PC-3 (cell line): ENCODE data around the gene MPLKIP.
"Not testable (repeated sequence)": the region's sequence is repeated elsewhere in the genome, so short reads cannot be mapped to it uniquely, and the experiment has no call there.

ENCODE experiments used
- EZH2 ChIP-seq: fragments of 300-600 bp; sonication (generic); IDR thresholded peaks from one replicate; pipeline ENCODE4 v1.6.1; 2017; ENCODE audit warnings: antibody characterized with exemption, mild to moderate bottlenecking, low read length; ENCODE audit not compliant: unreplicated experiment
- TF ChIP-seq, protein P1 (sequence below): fragments of 300-600 bp; sonication (generic); conservative IDR thresholded peaks from 2 replicates; pipeline ENCODE4 v1.5.1; 2017; ENCODE audit warnings: antibody characterized with exemption, low read depth, mild to moderate bottlenecking, low read length

DNA sequence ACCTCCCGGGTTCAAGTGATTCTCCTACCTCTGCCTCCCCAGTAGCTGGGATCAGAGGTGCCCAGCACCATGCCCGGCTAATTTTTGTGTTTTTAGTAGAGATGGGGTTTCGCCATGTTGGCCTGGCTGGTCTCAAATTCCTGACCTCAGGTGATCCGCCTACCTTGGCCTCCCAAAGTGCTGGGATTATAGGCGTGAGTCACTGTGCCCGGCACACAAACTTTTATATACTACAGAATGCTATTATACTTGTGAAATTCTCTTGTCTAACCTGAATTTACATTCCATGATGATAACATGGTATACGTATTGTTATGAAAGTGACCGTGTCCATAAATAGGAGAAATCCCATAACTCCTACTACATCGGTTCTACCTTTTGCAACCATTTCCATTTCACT is 17.2 kb downstream of the MPLKIP start:
- TF ChIP-seq, protein P1, sequence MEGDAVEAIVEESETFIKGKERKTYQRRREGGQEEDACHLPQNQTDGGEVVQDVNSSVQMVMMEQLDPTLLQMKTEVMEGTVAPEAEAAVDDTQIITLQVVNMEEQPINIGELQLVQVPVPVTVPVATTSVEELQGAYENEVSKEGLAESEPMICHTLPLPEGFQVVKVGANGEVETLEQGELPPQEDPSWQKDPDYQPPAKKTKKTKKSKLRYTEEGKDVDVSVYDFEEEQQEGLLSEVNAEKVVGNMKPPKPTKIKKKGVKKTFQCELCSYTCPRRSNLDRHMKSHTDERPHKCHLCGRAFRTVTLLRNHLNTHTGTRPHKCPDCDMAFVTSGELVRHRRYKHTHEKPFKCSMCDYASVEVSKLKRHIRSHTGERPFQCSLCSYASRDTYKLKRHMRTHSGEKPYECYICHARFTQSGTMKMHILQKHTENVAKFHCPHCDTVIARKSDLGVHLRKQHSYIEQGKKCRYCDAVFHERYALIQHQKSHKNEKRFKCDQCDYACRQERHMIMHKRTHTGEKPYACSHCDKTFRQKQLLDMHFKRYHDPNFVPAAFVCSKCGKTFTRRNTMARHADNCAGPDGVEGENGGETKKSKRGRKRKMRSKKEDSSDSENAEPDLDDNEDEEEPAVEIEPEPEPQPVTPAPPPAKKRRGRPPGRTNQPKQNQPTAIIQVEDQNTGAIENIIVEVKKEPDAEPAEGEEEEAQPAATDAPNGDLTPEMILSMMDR = not testable (repeated sequence)
- TF ChIP-seq EZH2 = not testable (repeated sequence)
